ENCODE data around the gene PNMA8B.
A peak's percentile ranks its signal among the peaks of the same experiment; 100 is the strongest.
"Not testable (repeated sequence)": the region's sequence is repeated elsewhere in the genome, so short reads cannot be mapped to it uniquely, and the experiment has no call there.

PNMA8B gene

GRCh38 chr19:46502891-46503290 lies 7.2 kb upstream of the PNMA8B start:
- H3K9me3 ChIP-seq (ENCODE audit: low read depth, low read length) = no peaks in the 10 kb centered on the region
- no peak for TF ChIP-seq POLR2AphosphoS5 (IDR thresholded peaks at IDR 0.05; ENCODE audit: borderline replicate concordance, low read depth, low read length)
- TF ChIP-seq EZH2 (IDR thresholded peaks at IDR 0.05) = no peak
- no peak for TF ChIP-seq FOXP2 (optimal IDR thresholded peaks at IDR 0.05; ENCODE audit: control extremely low read depth, extremely low read length, insufficient read depth)
- DNase-seq (ENCODE audit: low read depth, low spot score) = no peak

GRCh38 chr19:46499692-46500091 lies 4.0 kb upstream of the PNMA8B start:
- TF ChIP-seq EZH2 (IDR thresholded peaks at IDR 0.05) (no peak), POLR2AphosphoS5 (IDR thresholded peaks at IDR 0.05; ENCODE audit: borderline replicate concordance, low read depth, low read length) (no peak), FOXP2 (optimal IDR thresholded peaks at IDR 0.05; ENCODE audit: control extremely low read depth, extremely low read length, insufficient read depth) (no peak)
- Histone ChIP-seq H3K36me3 (ENCODE audit: insufficient read depth, low read length) (no peaks in the 10 kb centered on the region), H3K9ac (ENCODE audit: insufficient read length) (no peak overlapping the region), H3K27ac (no peak overlapping the region), H3K4me3 (no peak overlapping the region), H3K9me3 (ENCODE audit: low read depth, low read length) (no peaks in the 10 kb centered on the region)
- no peak for DNase-seq (ENCODE audit: low read depth, low spot score)

More at GRCh38 chr19:46502891-46503290, 7.2 kb upstream of the PNMA8B start:
- no peaks in the 10 kb centered on the region for H3K36me3 ChIP-seq (ENCODE audit: insufficient read depth, low read length)
- H3K4me3 ChIP-seq = no peak overlapping the region
- H3K27ac ChIP-seq = no peak overlapping the region
- no peak overlapping the region for H3K9ac ChIP-seq (ENCODE audit: insufficient read length)

- Histone ChIP-seq H3K27ac (no peak overlapping the region), H3K9me3 (ENCODE audit: low read depth, low read length) (no peaks in the 10 kb centered on the region), H3K4me3 (no peak overlapping the region), H3K36me3 (ENCODE audit: insufficient read depth, low read length) (no peaks in the 10 kb centered on the region), H3K9ac (ENCODE audit: insufficient read length) (no peak overlapping the region)
- DNase-seq (ENCODE audit: low read depth, low spot score) = no peak
- TF ChIP-seq EZH2 (IDR thresholded peaks at IDR 0.05) (no peak), FOXP2 (optimal IDR thresholded peaks at IDR 0.05; ENCODE audit: control extremely low read depth, extremely low read length, insufficient read depth) (no peak)
These were observed 2.1 kb upstream of the PNMA8B start for GRCh38 chr19:46497773-46498172.

GRCh38 chr19:46496886-46497285 lies 1.2 kb upstream of the PNMA8B start:
- DNase-seq (ENCODE audit: low read depth, low spot score); H3K9ac ChIP-seq (ENCODE audit: insufficient read length); H3K4me3 ChIP-seq; H3K27ac ChIP-seq; H3K36me3 ChIP-seq (ENCODE audit: insufficient read depth, low read length); H3K9me3 ChIP-seq (ENCODE audit: low read depth, low read length): not testable (repeated sequence)

- TF ChIP-seq POLR2AphosphoS5 (IDR thresholded peaks at IDR 0.05; ENCODE audit: borderline replicate concordance, low read depth, low read length) (no peak), FOXP2 (optimal IDR thresholded peaks at IDR 0.05; ENCODE audit: control extremely low read depth, extremely low read length, insufficient read depth) (no peak), EZH2 (IDR thresholded peaks at IDR 0.05) (no peak)
- no peak overlapping the region for H3K4me3 ChIP-seq
- H3K9ac ChIP-seq (ENCODE audit: insufficient read length) = no peak overlapping the region
- H3K27ac ChIP-seq = no peak overlapping the region
- no peaks in the 10 kb centered on the region for H3K36me3 ChIP-seq (ENCODE audit: insufficient read depth, low read length)
- no peaks in the 10 kb centered on the region for H3K9me3 ChIP-seq (ENCODE audit: low read depth, low read length)
- no peak for DNase-seq (ENCODE audit: low read depth, low spot score)
These were observed 637 bp upstream of the PNMA8B start for GRCh38 chr19:46496304-46496703.

GRCh38 chr19:46494941-46495785 lies 504 bp downstream of the PNMA8B start:
- Histone ChIP-seq H3K27ac (no peak overlapping the region), H3K4me3 (peak overlapping the region; percentile 75), H3K9ac (ENCODE audit: insufficient read length) (peak overlapping the region; percentile 26), H3K36me3 (ENCODE audit: insufficient read depth, low read length) (no peaks in the 10 kb centered on the region), H3K9me3 (ENCODE audit: low read depth, low read length) (no peaks in the 10 kb centered on the region)
- DNase-seq (ENCODE audit: low read depth, low spot score) = no peak
- no peak for TF ChIP-seq POLR2AphosphoS5 (IDR thresholded peaks at IDR 0.05; ENCODE audit: borderline replicate concordance, low read depth, low read length)
- TF ChIP-seq EZH2 (IDR thresholded peaks at IDR 0.05) = no peak
- TF ChIP-seq FOXP2 (optimal IDR thresholded peaks at IDR 0.05; ENCODE audit: control extremely low read depth, extremely low read length, insufficient read depth) = no peak

- no peak overlapping the region for H3K27ac ChIP-seq
- no peak for DNase-seq (ENCODE audit: low read depth, low spot score)
- no peak for TF ChIP-seq POLR2AphosphoS5 (IDR thresholded peaks at IDR 0.05; ENCODE audit: borderline replicate concordance, low read depth, low read length)
- no peak for TF ChIP-seq FOXP2 (optimal IDR thresholded peaks at IDR 0.05; ENCODE audit: control extremely low read depth, extremely low read length, insufficient read depth)
- TF ChIP-seq EZH2 (IDR thresholded peaks at IDR 0.05) = no peak
- no peak overlapping the region for H3K4me3 ChIP-seq
- no peak overlapping the region for H3K9ac ChIP-seq (ENCODE audit: insufficient read length)
- no peaks in the 10 kb centered on the region for H3K36me3 ChIP-seq (ENCODE audit: insufficient read depth, low read length)
- H3K9me3 ChIP-seq (ENCODE audit: low read depth, low read length) = no peaks in the 10 kb centered on the region
These were observed 1.3 kb downstream of the PNMA8B start for GRCh38 chr19:46494146-46494940.

GRCh38 chr19:46493236-46494145 lies 2.2 kb downstream of the PNMA8B start:
- no peak for TF ChIP-seq FOXP2 (optimal IDR thresholded peaks at IDR 0.05; ENCODE audit: control extremely low read depth, extremely low read length, insufficient read depth)
- no peak for TF ChIP-seq EZH2 (IDR thresholded peaks at IDR 0.05)
- TF ChIP-seq POLR2AphosphoS5 (IDR thresholded peaks at IDR 0.05; ENCODE audit: borderline replicate concordance, low read depth, low read length) = no peak
- DNase-seq (ENCODE audit: low read depth, low spot score) = no peak
- Histone ChIP-seq H3K36me3 (ENCODE audit: insufficient read depth, low read length) (no peaks in the 10 kb centered on the region), H3K9ac (ENCODE audit: insufficient read length) (no peak overlapping the region), H3K27ac (no peak overlapping the region), H3K4me3 (no peak overlapping the region), H3K9me3 (ENCODE audit: low read depth, low read length) (no peaks in the 10 kb centered on the region)

All from SK-N-MC (cell line).